H1 (cell line): ENCODE measurements around the gene TOR1A. TPM values are rescaled to one million over a fixed set of nuclear protein-coding genes. Genes with fewer than 3 reads are reported as not detected.

ENCODE experiments used
- MAX ChIP-seq: IDR thresholded peaks from 2 replicates; pipeline ENCODE4 v1.6.1; 2012; ENCODE audit warnings: inconsistent platforms
- RAD21 ChIP-seq, 2 experiments: IDR thresholded peaks in 1 of 2; conservative IDR thresholded peaks in 1 of 2; 2 replicates each; pipeline ENCODE4 v1.6.1; 2011; ENCODE audit warnings: low read depth in 2 of 2, low read length in 2 of 2, improper control_type of control experiment in 1 of 2, inconsistent platforms in 1 of 2, mild to moderate bottlenecking in 1 of 2, moderate library complexity in 1 of 2
- polyA plus RNA-seq, 7 experiments: library from polyadenylated mRNA; depleted of rRNA in 3 of 7; stranded (reverse) in 5 of 7; unstranded in 2 of 7; fragments of >200 nt in 5 of 7; fragments of 200-250 nt in 2 of 7; gene quantifications; 1 replicate in 5 of 7; 2 replicates in 1 of 7; 4 replicates in 1 of 7; pipeline versions ENCODE4 v1.2.1 to v1.2.3, GENCODE V29; 2011 to 2013; ENCODE audit warnings: missing spikeins in 2 of 7, mixed read lengths in 2 of 7
- total RNA-seq: library from RNA; stranded (reverse); fragmentation: NEBNext Ultra II Directional; extraction: Animal tissue kit (Norgen Biotek cat#: 25700); gene quantifications from 2 replicates; pipeline ENCODE4 v1.2.1, GENCODE V29; 2021

The TOR1A gene
- total and polyA plus RNA-seq, 2 of the 8 experiments (the other 6 are each of a cell fraction or from before 2014, with no cell fraction given) = 37.6 to 46.7 TPM

- TF ChIP-seq RAD21 (IDR thresholded peaks at IDR 0.05 in 1 of 2, conservative IDR thresholded peaks at IDR 0.05 in 1 of 2; ENCODE audit: low read depth in 2 of 2, low read length in 2 of 2) = no peak
- TF ChIP-seq MAX = no peak
Measured at GRCh38 chr9:129861447-129861827, 37.5 kb upstream of the TOR1A start (continued).
